ENCODE results near the gene RFC5. TPM values are rescaled to one million over a fixed set of nuclear protein-coding genes. Genes with fewer than 3 reads are reported as not detected.
A peak's percentile ranks its signal among the peaks of the same experiment; 100 is the strongest.
"Not testable (repeated sequence)": the region's sequence is repeated elsewhere in the genome, so short reads cannot be mapped to it uniquely, and the experiment has no call there.

RFC5 gene
- total RNA-seq (2014; rRNA removed; shearing (Covaris generic); ENCODE audit: low replicate concordance), result 45.0 and 57.6 TPM in 2 replicates

- in situ Hi-C loops (cut with HindIII; ENCODE audit: low pct_unique_long_range_greater_than_20kb, low sequenced_read_pairs), result no loop called here
- DNase-seq (ENCODE audit: low read depth), result peak; percentile 94
Measured at GRCh38 chr12:118016424-118017264, at the start of gene RFC5. Gene RFC5 (plus strand): TSS chr12:118016703. CDS start chr12:118016828, 125 bp downstream.

GRCh38 chr12:117967043-117967442 is 49.5 kb upstream of the RFC5 start:
- DNase-seq (ENCODE audit: low read depth), result no peak
- in situ Hi-C loops (cut with HindIII; ENCODE audit: low pct_unique_long_range_greater_than_20kb, low sequenced_read_pairs), result no loop called here

GRCh38 chr12:117967512-117967911 is 49.0 kb upstream of the RFC5 start:
- in situ Hi-C loops (cut with HindIII; ENCODE audit: low pct_unique_long_range_greater_than_20kb, low sequenced_read_pairs), result no loop called here
- DNase-seq (ENCODE audit: low read depth), result no peak

GRCh38 chr12:117968151-117968789 is 48.2 kb upstream of the RFC5 start:
- in situ Hi-C loops (cut with HindIII; ENCODE audit: low pct_unique_long_range_greater_than_20kb, low sequenced_read_pairs), result no loop called here
- DNase-seq (ENCODE audit: low read depth), result no peak

GRCh38 chr12:117968826-117969659 is 47.5 kb upstream of the RFC5 start, which contains the start of gene KSR2:
Gene KSR2 (minus strand): TSS chr12:117968990. CDS start chr12:117968255, 735 bp downstream.
- DNase-seq (ENCODE audit: low read depth), result peak; percentile 86
- in situ Hi-C loops (cut with HindIII; ENCODE audit: low pct_unique_long_range_greater_than_20kb, low sequenced_read_pairs), result no loop called here

- in situ Hi-C loops (cut with HindIII; ENCODE audit: low pct_unique_long_range_greater_than_20kb, low sequenced_read_pairs), result no loop called here
- DNase-seq (ENCODE audit: low read depth), result no peak
Measured at GRCh38 chr12:117970334-117970733, 46.2 kb upstream of the RFC5 start.

- in situ Hi-C loops (cut with HindIII; ENCODE audit: low pct_unique_long_range_greater_than_20kb, low sequenced_read_pairs), result no loop called here
- no peak for DNase-seq (ENCODE audit: low read depth)
Measured at GRCh38 chr12:117972301-117972700, 44.2 kb upstream of the RFC5 start.

GRCh38 chr12:117975006-117975405 is 41.5 kb upstream of the RFC5 start:
- in situ Hi-C loops (cut with HindIII; ENCODE audit: low pct_unique_long_range_greater_than_20kb, low sequenced_read_pairs), result no loop called here
- DNase-seq (ENCODE audit: low read depth), result no peak

GRCh38 chr12:117977373-117977772 is 39.1 kb upstream of the RFC5 start:
- no peak for DNase-seq (ENCODE audit: low read depth)
- in situ Hi-C loops (cut with HindIII; ENCODE audit: low pct_unique_long_range_greater_than_20kb, low sequenced_read_pairs), result no loop called here

GRCh38 chr12:117980616-117981015 is 35.9 kb upstream of the RFC5 start:
- in situ Hi-C loops (cut with HindIII; ENCODE audit: low pct_unique_long_range_greater_than_20kb, low sequenced_read_pairs), result no loop called here
- DNase-seq (ENCODE audit: low read depth), result no peak

- in situ Hi-C loops (cut with HindIII; ENCODE audit: low pct_unique_long_range_greater_than_20kb, low sequenced_read_pairs), result no loop called here
- DNase-seq (ENCODE audit: low read depth), result no peak
Measured at GRCh38 chr12:117981267-117981666, 35.2 kb upstream of the RFC5 start.

- no peak for DNase-seq (ENCODE audit: low read depth)
- in situ Hi-C loops (cut with HindIII; ENCODE audit: low pct_unique_long_range_greater_than_20kb, low sequenced_read_pairs), result no loop called here
Measured at GRCh38 chr12:117985182-117985581, 31.3 kb upstream of the RFC5 start.

GRCh38 chr12:117986705-117987469 is 29.6 kb upstream of the RFC5 start:
- in situ Hi-C loops (cut with HindIII; ENCODE audit: low pct_unique_long_range_greater_than_20kb, low sequenced_read_pairs), result no loop called here
- DNase-seq (ENCODE audit: low read depth), result peak; percentile 94

GRCh38 chr12:117994551-117995438 is 21.7 kb upstream of the RFC5 start:
- in situ Hi-C loops (cut with HindIII; ENCODE audit: low pct_unique_long_range_greater_than_20kb, low sequenced_read_pairs), result no loop called here
- no peak for DNase-seq (ENCODE audit: low read depth)

- no peak for DNase-seq (ENCODE audit: low read depth)
- in situ Hi-C loops (cut with HindIII; ENCODE audit: low pct_unique_long_range_greater_than_20kb, low sequenced_read_pairs), result no loop called here
Measured at GRCh38 chr12:117998719-117999118, 17.8 kb upstream of the RFC5 start.

GRCh38 chr12:117999806-118000205 is 16.7 kb upstream of the RFC5 start:
- in situ Hi-C loops (cut with HindIII; ENCODE audit: low pct_unique_long_range_greater_than_20kb, low sequenced_read_pairs); DNase-seq (ENCODE audit: low read depth): not testable (repeated sequence)

- in situ Hi-C loops (cut with HindIII; ENCODE audit: low pct_unique_long_range_greater_than_20kb, low sequenced_read_pairs), result no loop called here
- DNase-seq (ENCODE audit: low read depth), result no peak
Measured at GRCh38 chr12:118010903-118011302, 5.6 kb upstream of the RFC5 start.
